HCT116 (cell line): ENCODE results near the gene EIF3I. TPM values are rescaled to one million over a fixed set of nuclear protein-coding genes. Genes with fewer than 3 reads are reported as not detected.

Experiments
- ATAC-seq: fragments of 200-7000 bp; cut with Tn5 transposase; 2 replicates; pipeline ENCODE4 v1.9.1; 2020; ENCODE audit warnings: mild to moderate bottlenecking, moderate library complexity
- BruUV-seq: library from RNA; stranded (reverse); fragments of 400-500 nt; replicated peaks from 2 replicates; lab custom pipeline; 2021; lab: Mats Ljungman, UMichigan
- CTCF ChIA-PET: fragments of 300-600 bp; sonication (Branson Sonifier 250); formaldehyde crosslinking; loops from one replicate; lab custom pipeline; 2021; ENCODE audit warnings: antibody characterized with exemption; lab: Charles Lee
- POLR2A ChIA-PET: fragments of 300-600, 350-600 bp; sonication (Branson Sonifier 250); formaldehyde crosslinking; loops from one replicate; lab custom pipeline; 2021; ENCODE audit warnings: antibody characterized with exemption; lab: Charles Lee
- RAD21 ChIA-PET, 2 experiments: fragments of 300-600 bp; sonication (Branson Sonifier 250); formaldehyde crosslinking; loops; one replicate each; lab custom pipeline; 2023; ENCODE audit warnings: low total read pairs in 2 of 2; ENCODE audit not compliant: uncharacterized antibody in 2 of 2, unreplicated experiment in 2 of 2, low non-redundant PET in 1 of 2; lab: Charles Lee
- DNase-seq: peaks from one replicate; pipeline ENCODE4 v3.0.0-alpha.2; 2010; ENCODE audit warnings: low read depth, low spot score
- H2AFZ ChIP-seq: fragments of 200-600 bp; shearing (Covaris generic), sonication (generic); 2 replicates; pipeline ENCODE4 v1.6.1; 2017; ENCODE audit warnings: low read depth, mixed run types, mixed read lengths, antibody characterized with exemption, low read length; ENCODE audit not compliant: poor library complexity, severe bottlenecking
- H3K27ac ChIP-seq: 2 replicates; pipeline ENCODE4 v1.5.1; 2012; ENCODE audit warnings: low read depth, low read length
- H3K27me3 ChIP-seq: fragments of 200-600 bp; sonication (generic); 2 replicates; pipeline ENCODE4 v1.6.1; 2016; ENCODE audit warnings: mixed run types, low read length, mixed read lengths; ENCODE audit not compliant: insufficient read depth
- H3K36me3 ChIP-seq, 2 experiments: fragments of 200-500 bp in 1 of 2; fragments of 200-600 bp in 1 of 2; sonication (Bioruptor generic) in 1 of 2; sonication (generic) in 1 of 2; 2 replicates each; pipeline versions ENCODE4 v1.5.1 to v1.6.1; 2014 to 2016; ENCODE audit warnings: low read length in 2 of 2, inconsistent platforms in 1 of 2, mixed read lengths in 1 of 2, mixed run types in 1 of 2; ENCODE audit not compliant: insufficient read depth in 2 of 2, control insufficient read depth in 1 of 2
- H3K4me1 ChIP-seq, 2 experiments: fragments of 200-600 bp in 1 of 2; sonication (generic) in 1 of 2; 2 replicates each; pipeline versions ENCODE4 v1.5.1 to v1.6.1; 2012 to 2017; ENCODE audit warnings: low read length in 2 of 2, inconsistent platforms in 1 of 2, mild to moderate bottlenecking in 1 of 2, mixed read lengths in 1 of 2, mixed run types in 1 of 2, moderate library complexity in 1 of 2; ENCODE audit not compliant: insufficient read depth in 2 of 2, control insufficient read depth in 1 of 2
- H3K4me2 ChIP-seq: fragments of 200-600 bp; sonication (generic); 2 replicates; pipeline ENCODE4 v1.6.1; 2017; ENCODE audit warnings: mixed run types, low read length, mixed read lengths
- H3K4me3 ChIP-seq, 2 experiments: fragments of 200-600 bp in 1 of 2; sonication (generic) in 1 of 2; replicated peaks in 1 of 2; 2 replicates each; pipeline ENCODE4 v1.5.1; 2011 to 2016; ENCODE audit warnings: low read length in 2 of 2, control low read depth in 1 of 2, low read depth in 1 of 2, mild to moderate bottlenecking in 1 of 2, mixed read lengths in 1 of 2, mixed run types in 1 of 2
- H3K79me2 ChIP-seq: fragments of 200-600 bp; sonication (generic); 2 replicates; pipeline ENCODE4 v1.6.1; 2017; ENCODE audit warnings: mild to moderate bottlenecking, mixed run types, low read length, moderate library complexity, mixed read lengths; ENCODE audit not compliant: insufficient read depth
- H3K9ac ChIP-seq: fragments of 200-600 bp; sonication (generic); 2 replicates; pipeline ENCODE4 v1.6.1; 2016; ENCODE audit warnings: low read length, mixed read lengths
- H3K9me2 ChIP-seq: fragments of 200-600 bp; sonication (generic), shearing (Covaris generic); 2 replicates; pipeline ENCODE4 v1.6.1; 2017; ENCODE audit warnings: mixed run types, mild to moderate bottlenecking, moderate library complexity; ENCODE audit not compliant: insufficient read depth
- H3K9me3 ChIP-seq, 2 experiments: fragments of 200-500 bp in 1 of 2; fragments of 200-600 bp in 1 of 2; sonication (Bioruptor generic) in 1 of 2; sonication (generic) in 1 of 2; 2 replicates each; pipeline ENCODE4 v1.6.1; 2014 to 2017; ENCODE audit warnings: low read length in 2 of 2, mixed read lengths in 2 of 2, inconsistent platforms in 1 of 2, low read depth in 1 of 2, mild to moderate bottlenecking in 1 of 2, mixed run types in 1 of 2, moderate library complexity in 1 of 2; ENCODE audit not compliant: control insufficient read depth in 1 of 2, insufficient read depth in 1 of 2
- H4K20me1 ChIP-seq: fragments of 200-600 bp; sonication (generic), shearing (Covaris generic); 2 replicates; pipeline ENCODE4 v1.6.1; 2017; ENCODE audit warnings: mixed run types, mild to moderate bottlenecking, moderate library complexity; ENCODE audit not compliant: insufficient read depth
- CEBPB ChIP-seq: IDR thresholded peaks from 2 replicates; pipeline ENCODE4 v1.6.1; 2012; ENCODE audit warnings: low read depth
- CTCF ChIP-seq, 3 experiments: fragments of 200-600 bp in 1 of 3; sonication (generic) in 1 of 3; IDR thresholded peaks in 2 of 3; conservative IDR thresholded peaks in 1 of 3; 2 replicates each; pipeline ENCODE4 v1.5.1; 2012 to 2017; ENCODE audit warnings: low read depth in 2 of 3, low read length in 2 of 3, antibody characterized with exemption in 1 of 3, borderline replicate concordance in 1 of 3, control low read depth in 1 of 3, mild to moderate bottlenecking in 1 of 3, mixed read lengths in 1 of 3, mixed run types in 1 of 3, moderate library complexity in 1 of 3; ENCODE audit not compliant: insufficient read depth in 1 of 3
- EZH2 ChIP-seq: fragments of 200-600 bp; sonication (generic); IDR thresholded peaks from 2 replicates; pipeline ENCODE4 v1.6.1; 2017; ENCODE audit warnings: antibody characterized with exemption, mixed run types
- EZH2phosphoT487 ChIP-seq: fragments of 200-600 bp; IDR thresholded peaks from 2 replicates; pipeline ENCODE4 v1.6.1; 2018; ENCODE audit warnings: antibody characterized with exemption, borderline replicate concordance
- FOSL1 ChIP-seq: IDR thresholded peaks from 2 replicates; pipeline ENCODE4 v1.6.1; 2012; ENCODE audit warnings: low read depth
- JUND ChIP-seq: IDR thresholded peaks from 2 replicates; pipeline ENCODE4 v1.6.1; 2012
- POLR2A ChIP-seq: IDR thresholded peaks from 2 replicates; pipeline ENCODE4 v1.7.0; 2011; ENCODE audit warnings: borderline replicate concordance; ENCODE audit not compliant: insufficient read depth, insufficient read length; ENCODE audit errors: extremely low read depth
- RAD21 ChIP-seq: IDR thresholded peaks from 2 replicates; pipeline ENCODE4 v1.6.1; 2012; ENCODE audit warnings: low read depth, mild to moderate bottlenecking
- SIN3A ChIP-seq: IDR thresholded peaks from 2 replicates; pipeline ENCODE4 v1.6.1; 2012; ENCODE audit warnings: low read depth
- SP1 ChIP-seq: IDR thresholded peaks from 2 replicates; pipeline ENCODE4 v1.6.1; 2012; ENCODE audit warnings: low read depth
- TCF7L2 ChIP-seq: IDR thresholded peaks from 2 replicates; pipeline ENCODE4 v1.7.0; 2011; ENCODE audit warnings: borderline replicate concordance, inconsistent platforms; ENCODE audit not compliant: insufficient read depth, insufficient read length; ENCODE audit errors: extremely low read depth
- YY1 ChIP-seq: IDR thresholded peaks from 2 replicates; pipeline ENCODE4 v1.6.1; 2011; ENCODE audit warnings: low read length, low read depth, moderate library complexity, mild to moderate bottlenecking; ENCODE audit not compliant: insufficient replicate concordance; ENCODE audit errors: extremely low read depth
- ZBTB33 ChIP-seq: IDR thresholded peaks from 2 replicates; pipeline ENCODE4 v1.6.1; 2011; ENCODE audit warnings: mild to moderate bottlenecking, low read length, moderate library complexity; ENCODE audit not compliant: insufficient replicate concordance; ENCODE audit errors: extremely low read depth
- ZFX ChIP-seq: fragments of 450-650 bp; IDR thresholded peaks from 2 replicates; pipeline ENCODE4 v1.6.1; 2017
- intact Hi-C: fragments of 100-400 bp; cut with micrococcal nuclease; formaldehyde crosslinking; loops from 2 replicates; pipeline ENCODE4 v1.10.0; 2022
- total RNA-seq: library from RNA; stranded (reverse); gene quantifications from one replicate; pipeline ENCODE4 v1.2.1, GENCODE V29; 2021; ENCODE audit not compliant: unreplicated experiment
- TF ChIP-seq, protein P1 (sequence below): IDR thresholded peaks from 2 replicates; pipeline ENCODE4 v1.6.1; 2012; ENCODE audit warnings: low read depth

Gene EIF3I
- total RNA-seq, 1 experiment from 2014 or later: 323 TPM

DNA sequence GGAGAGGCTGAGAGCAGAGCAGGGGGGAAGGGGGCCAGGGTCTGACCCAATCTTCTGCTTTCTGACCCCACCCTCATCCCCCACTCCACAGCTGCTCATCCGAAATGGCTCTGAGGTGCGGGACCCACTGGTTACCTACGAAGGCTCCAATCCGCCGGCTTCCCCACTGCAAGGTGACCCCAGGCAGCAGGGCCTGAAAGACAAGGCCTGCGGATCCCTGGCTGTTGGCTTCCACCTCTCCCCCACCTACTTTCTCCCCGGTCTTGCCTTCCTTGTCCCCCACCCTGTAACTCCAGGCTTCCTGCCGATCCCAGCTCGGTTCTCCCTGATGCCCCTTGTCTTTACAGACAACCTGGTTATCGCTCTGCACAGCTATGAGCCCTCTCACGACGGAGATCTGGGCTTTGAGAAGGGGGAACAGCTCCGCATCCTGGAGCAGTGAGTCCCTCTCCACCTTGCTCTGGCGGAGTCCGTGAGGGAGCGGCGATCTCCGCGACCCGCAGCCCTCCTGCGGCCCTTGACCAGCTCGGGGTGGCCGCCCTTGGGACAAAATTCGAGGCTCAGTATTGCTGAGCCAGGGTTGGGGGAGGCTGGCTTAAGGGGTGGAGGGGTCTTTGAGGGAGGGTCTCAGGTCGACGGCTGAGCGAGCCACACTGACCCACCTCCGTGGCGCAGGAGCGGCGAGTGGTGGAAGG, 52.6 kb downstream of the EIF3I start:
- H3K79me2 ChIP-seq: no peaks in the 10 kb centered on the region
- no peak overlapping the region for H3K4me2 ChIP-seq
- no peak for TF ChIP-seq FOSL1
- TF ChIP-seq EZH2phosphoT487: no peak
- no peak for TF ChIP-seq CTCF (IDR thresholded peaks at IDR 0.05 in 2 of 3, conservative IDR thresholded peaks at IDR 0.05 in 1 of 3; ENCODE audit: borderline replicate concordance in 1 of 3, insufficient read depth in 1 of 3, low read depth in 2 of 3, low read length in 2 of 3)
- no peak for TF ChIP-seq ZBTB33
- TF ChIP-seq POLR2A: no peak
- no peak for TF ChIP-seq YY1
- TF ChIP-seq ZFX: no peak
- TF ChIP-seq TCF7L2: no peak
- TF ChIP-seq CEBPB: no peak
- TF ChIP-seq EZH2: no peak
- TF ChIP-seq SIN3A: no peak
- TF ChIP-seq, protein P1, sequence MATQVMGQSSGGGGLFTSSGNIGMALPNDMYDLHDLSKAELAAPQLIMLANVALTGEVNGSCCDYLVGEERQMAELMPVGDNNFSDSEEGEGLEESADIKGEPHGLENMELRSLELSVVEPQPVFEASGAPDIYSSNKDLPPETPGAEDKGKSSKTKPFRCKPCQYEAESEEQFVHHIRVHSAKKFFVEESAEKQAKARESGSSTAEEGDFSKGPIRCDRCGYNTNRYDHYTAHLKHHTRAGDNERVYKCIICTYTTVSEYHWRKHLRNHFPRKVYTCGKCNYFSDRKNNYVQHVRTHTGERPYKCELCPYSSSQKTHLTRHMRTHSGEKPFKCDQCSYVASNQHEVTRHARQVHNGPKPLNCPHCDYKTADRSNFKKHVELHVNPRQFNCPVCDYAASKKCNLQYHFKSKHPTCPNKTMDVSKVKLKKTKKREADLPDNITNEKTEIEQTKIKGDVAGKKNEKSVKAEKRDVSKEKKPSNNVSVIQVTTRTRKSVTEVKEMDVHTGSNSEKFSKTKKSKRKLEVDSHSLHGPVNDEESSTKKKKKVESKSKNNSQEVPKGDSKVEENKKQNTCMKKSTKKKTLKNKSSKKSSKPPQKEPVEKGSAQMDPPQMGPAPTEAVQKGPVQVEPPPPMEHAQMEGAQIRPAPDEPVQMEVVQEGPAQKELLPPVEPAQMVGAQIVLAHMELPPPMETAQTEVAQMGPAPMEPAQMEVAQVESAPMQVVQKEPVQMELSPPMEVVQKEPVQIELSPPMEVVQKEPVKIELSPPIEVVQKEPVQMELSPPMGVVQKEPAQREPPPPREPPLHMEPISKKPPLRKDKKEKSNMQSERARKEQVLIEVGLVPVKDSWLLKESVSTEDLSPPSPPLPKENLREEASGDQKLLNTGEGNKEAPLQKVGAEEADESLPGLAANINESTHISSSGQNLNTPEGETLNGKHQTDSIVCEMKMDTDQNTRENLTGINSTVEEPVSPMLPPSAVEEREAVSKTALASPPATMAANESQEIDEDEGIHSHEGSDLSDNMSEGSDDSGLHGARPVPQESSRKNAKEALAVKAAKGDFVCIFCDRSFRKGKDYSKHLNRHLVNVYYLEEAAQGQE: no peak
- TF ChIP-seq JUND: no peak
- no peak for TF ChIP-seq RAD21
- TF ChIP-seq SP1: no peak
- no peak overlapping the region for H3K9ac ChIP-seq
- no peaks in the 10 kb centered on the region for H3K36me3 ChIP-seq
- ATAC-seq (no peak), DNase-seq (no peak)
- no peaks in the 10 kb centered on the region for H3K27me3 ChIP-seq
- H3K4me3 ChIP-seq: no peak overlapping the region
- no peaks in the 10 kb centered on the region for H3K9me2 ChIP-seq
- peaks cover 4 to 9% of the 10 kb centered on the region in 2 experiments; a peak in 2 of 4 replicates for H3K4me1 ChIP-seq
- CTCF ChIA-PET: no interaction called here
- RAD21 ChIA-PET: no interaction called here
- intact Hi-C loops: no loop called here
- H3K27ac ChIP-seq: no peak overlapping the region
- no peaks in the 10 kb centered on the region for H4K20me1 ChIP-seq
- BruUV-seq: no TSS peak
- POLR2A ChIA-PET: no interaction called here
- no peaks in the 10 kb centered on the region for H3K9me3 ChIP-seq
- no peak overlapping the region for H2AFZ ChIP-seq
